ENCODE measurements around the gene HELZ. TPM values are rescaled to one million over a fixed set of nuclear protein-coding genes. Genes with fewer than 3 reads are reported as not detected.

HELZ gene
- total and polyA plus RNA-seq, 2 of the 8 experiments (the other 6 are each of a cell fraction or from before 2014, with no cell fraction given) = 10.0 to 48.7 TPM

DNA sequence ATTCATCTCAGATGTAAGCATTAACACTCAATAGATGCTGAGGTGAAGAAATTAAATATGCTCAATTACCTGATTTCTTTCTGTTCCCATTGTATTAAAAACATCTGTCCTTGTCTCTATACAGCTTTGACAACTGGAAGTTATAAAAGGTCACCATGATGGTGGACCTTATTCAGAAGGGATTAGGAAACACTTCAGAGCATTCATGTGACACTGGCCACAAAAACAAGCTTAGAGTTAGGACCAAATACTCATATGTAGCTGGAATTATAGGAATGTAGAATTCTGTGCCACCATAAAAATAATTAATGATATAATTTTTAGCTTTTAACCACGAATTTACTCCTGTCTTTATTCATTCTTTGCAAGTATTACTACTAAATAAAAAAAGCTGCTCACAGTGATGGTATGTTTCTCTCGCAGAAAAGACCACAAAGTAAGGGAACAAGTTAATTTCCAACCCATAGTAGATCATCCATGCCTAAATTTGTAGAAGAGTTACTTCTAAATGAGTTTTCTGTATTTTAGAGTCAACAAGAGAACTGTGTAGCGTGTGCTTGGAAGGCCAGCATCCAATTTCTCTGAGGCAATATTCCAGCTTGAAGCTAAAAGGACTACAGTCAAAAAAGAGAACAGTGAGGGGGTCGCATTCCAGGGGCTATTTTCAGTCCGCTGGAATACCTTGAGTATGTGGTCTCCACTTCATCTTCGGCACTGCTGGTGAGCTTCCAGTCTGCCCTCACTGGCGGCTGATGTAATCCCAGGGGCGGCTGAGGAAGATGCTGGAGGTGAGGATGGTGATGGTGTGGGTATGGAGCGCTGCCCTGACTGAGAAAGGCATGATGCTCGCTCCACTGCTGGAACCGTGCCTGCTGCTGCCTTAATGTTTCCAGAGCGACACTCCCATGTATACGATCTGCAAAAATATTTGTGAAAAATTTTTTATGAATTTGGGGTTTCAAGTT is 136.9 kb downstream of the HELZ start (continued):
- TF ChIP-seq RNF2 (IDR thresholded peaks at IDR 0.05; ENCODE audit: borderline replicate concordance, low read depth, low read length, missing control alignments, poor library complexity, severe bottlenecking) (no peak), RBBP5 (IDR thresholded peaks at IDR 0.05; ENCODE audit: borderline replicate concordance, low read depth, low read length) (no peak), FOSL1 (IDR thresholded peaks at IDR 0.05; ENCODE audit: insufficient read depth, low read depth, low read length) (no peak), TEAD4 (IDR thresholded peaks at IDR 0.05; ENCODE audit: low read depth, low read length) (no peak), POU5F1 (IDR thresholded peaks at IDR 0.05; ENCODE audit: low read depth, low read length) (no peak), EGR1 (IDR thresholded peaks at IDR 0.05; ENCODE audit: borderline replicate concordance, low read depth, low read length) (no peak)
- TF ChIP-seq, protein P1, sequence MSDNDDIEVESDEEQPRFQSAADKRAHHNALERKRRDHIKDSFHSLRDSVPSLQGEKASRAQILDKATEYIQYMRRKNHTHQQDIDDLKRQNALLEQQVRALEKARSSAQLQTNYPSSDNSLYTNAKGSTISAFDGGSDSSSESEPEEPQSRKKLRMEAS (IDR thresholded peaks at IDR 0.05) = no peak
